Amniotic epithelial cell (primary cell): ENCODE results near the gene BICDL1.

Experiments used
- DNase-seq: peaks from one replicate; pipeline ENCODE4 v3.0.0-alpha.2; 2010; ENCODE audit warnings: low read depth

BICDL1 gene

GRCh38 chr12:120130011-120130410 is 141.0 kb downstream of the BICDL1 start:
- no peak for DNase-seq

DNA sequence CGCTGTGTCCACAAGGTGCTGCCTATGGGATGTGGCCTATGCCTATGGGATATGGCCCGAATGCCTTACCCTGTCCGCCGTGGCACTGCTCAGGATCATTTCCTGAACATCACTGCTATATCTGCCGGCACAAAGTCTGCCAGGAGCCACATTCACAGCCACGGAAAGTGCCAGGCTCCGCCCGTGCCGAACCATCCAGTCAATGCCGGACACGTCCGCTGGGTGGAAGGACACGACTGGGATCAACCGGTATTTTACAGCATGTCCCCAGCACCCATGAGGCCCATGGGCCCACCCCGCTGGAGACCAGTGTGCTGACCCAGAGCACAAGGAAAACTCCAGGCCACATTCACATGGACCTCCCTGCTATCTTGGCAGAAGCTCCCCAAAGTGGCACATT is 142.1 kb downstream of the BICDL1 start:
- DNase-seq, result no peak

DNA sequence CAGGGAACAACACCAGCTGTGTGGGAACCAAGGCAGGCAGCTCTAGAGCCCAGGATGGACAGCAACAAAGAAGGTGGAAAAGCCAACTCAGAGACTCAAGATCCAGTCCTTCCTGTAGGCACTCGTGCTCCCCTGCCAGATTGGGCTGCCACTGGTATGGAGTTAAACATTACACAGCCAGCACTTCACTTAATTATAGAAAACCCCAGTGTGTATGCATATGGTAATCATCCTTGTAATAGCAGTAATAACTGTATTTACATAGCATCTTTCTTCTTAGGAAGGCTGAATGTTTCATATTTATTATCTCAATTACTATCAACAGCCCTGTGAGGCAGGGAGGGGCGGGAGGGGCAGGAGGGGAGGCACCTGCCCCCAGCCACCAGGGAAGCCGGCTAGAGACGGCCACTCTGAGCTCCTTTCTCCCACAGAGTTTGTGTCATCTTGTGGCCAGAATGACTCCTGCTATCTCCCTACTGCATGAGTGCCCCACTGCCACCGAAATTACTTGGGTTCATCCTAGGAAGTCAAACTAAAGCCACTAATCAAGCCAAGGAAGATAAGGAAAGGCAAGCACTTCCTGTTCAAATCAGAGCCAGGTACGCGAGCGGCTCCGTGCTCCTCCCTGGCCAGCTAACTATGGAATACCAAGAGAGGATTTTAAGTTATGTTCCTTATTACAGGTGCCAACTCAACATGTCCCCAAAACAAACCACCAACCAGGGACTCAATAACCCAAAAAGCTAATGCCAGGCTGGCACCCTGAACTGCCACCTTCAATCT is 143.2 kb downstream of the BICDL1 start:
- DNase-seq, result no peak

DNA sequence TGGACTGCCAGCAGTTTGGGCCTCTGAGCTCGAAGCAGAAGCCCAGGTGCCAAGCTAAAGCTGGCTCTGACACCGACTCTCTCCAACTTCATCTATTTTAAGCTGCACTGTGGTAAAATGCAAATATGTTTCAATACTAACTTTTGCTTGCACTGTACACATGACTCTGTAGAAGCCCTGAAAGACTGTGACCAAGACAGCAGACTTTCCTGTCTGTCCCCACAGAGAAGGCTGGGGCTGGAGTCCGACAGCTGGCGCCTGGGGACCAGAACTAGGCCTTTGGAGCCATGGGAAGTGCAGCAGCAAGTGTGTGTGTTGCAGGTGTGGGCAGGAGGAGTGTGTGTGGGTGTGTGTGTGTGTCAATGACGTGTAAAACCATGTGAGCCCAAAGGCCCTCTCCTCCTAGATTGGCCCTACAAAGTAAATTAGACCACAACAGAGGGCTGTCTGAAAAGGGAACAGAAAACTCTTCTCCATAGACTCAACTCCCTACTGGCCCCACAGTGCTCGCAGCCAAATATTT is 143.9 kb downstream of the BICDL1 start:
- no peak for DNase-seq

GRCh38 chr12:120134307-120134980 is 145.4 kb downstream of the BICDL1 start:
- no peak for DNase-seq

DNA sequence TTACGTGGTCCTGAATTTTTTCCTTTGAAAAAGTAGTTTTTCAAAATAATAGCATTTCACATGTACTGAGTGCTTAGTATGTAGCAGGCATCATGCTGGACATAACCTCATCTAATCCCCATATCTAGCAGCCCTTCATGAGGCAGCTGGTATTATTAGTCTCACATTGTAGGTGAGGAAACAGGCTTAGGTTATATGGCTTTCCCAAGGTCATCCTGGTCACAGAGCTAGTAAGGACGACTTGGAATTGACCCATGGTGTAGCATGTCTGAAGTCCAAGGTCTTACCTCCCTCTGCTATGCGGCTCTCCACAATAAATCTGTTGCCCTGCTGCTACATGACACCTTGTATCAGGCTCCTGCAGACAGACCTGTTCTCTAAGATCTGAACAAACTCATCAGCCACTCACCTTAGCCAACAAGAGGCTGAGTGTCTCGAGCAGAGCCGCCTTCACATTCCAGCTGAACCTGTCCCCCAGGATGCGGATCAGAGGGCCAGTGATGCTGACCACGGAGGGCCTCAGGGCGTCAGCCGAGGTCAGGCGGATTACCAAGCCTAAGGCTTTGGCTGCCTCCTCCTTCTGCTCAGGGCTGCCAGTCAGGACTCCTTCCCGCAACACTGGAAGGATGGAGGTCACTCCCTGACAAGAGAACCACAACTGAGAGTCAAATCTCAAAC is 147.2 kb downstream of the BICDL1 start:
- DNase-seq, result no peak

GRCh38 chr12:120137833-120138232 is 148.8 kb downstream of the BICDL1 start:
- DNase-seq, result no peak

DNA sequence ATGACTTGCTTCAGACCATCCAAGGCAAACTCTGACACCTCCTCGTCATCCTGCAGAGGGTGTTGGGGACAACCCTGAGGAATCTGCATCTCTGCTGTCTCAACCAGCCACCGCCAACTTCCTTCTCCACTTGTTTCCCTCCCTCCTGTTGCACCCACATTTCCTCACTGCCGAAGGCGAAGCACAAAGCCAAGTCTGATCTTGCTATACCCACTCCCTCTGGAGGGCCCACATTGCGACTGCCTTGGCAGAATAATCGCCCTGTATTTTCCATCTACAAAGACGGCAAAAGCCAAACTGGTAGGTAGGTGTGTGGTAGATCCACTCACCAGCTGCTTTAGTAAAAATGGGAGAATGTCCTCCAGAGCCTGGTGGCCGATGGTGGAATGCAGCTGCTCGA is 149.3 kb downstream of the BICDL1 start:
- DNase-seq, result no peak

- no peak for DNase-seq
Measured at GRCh38 chr12:120139958-120140357, 150.9 kb downstream of the BICDL1 start.

DNA sequence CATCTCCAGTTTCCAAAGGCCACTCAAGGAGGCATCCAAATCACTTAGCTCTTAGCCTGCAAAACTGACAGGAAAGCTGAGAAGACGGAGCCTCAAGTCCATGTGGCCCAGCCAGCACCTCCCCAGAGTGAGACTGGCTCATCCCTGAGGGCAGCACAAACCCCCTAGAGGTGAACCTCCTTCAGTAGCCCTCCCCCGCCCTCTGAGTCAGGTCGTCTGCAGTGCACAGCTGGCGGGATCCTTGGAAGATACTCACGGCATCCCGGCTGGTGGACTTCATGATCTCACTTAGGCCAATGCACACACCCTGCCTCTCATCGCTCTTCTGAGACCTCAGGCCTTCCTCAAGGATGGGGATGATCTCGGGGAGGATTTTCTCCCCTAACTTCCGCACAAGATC is 151.6 kb downstream of the BICDL1 start:
- no peak for DNase-seq

DNA sequence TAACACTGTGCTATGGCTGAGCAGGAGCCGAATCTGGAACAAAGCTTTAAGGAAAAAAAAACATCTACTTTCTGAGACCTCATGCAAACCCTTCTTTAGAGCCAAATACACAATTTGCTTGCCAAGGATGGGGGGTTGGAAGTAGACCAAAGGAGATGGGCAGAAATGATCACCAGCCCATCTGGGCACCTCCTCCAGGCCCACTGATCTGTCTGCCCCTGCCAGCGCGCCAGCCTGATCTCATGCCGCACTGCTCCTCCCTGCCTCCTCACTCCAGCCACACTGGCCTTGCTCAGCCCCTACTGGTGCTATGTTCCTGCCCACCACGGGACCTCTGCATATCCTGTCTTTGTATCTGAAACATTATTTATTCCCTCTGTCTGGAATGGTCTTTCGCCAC is 152.3 kb downstream of the BICDL1 start:
- no peak for DNase-seq

GRCh38 chr12:120142231-120142877 is 153.3 kb downstream of the BICDL1 start:
- peak; percentile 19 for DNase-seq
